Body of pancreas (tissue), 4 donors: ENCODE data around the gene RBP3.
A peak's percentile ranks its signal among the peaks of the same experiment; 100 is the strongest.

ENCODE experiments used
- CTCF ChIP-seq, 7 experiments: fragments of 450-650 bp in 4 of 7; fragments of 200-600 bp in 3 of 7; sonication (generic) in 3 of 7; IDR thresholded peaks; one replicate each; pipeline ENCODE4 v1.5.1; 2016 to 2019; ENCODE audit warnings: antibody characterized with exemption in 7 of 7
- POLR2A ChIP-seq, 3 donors: fragments of 450-650 bp; IDR thresholded peaks; one replicate each; pipeline ENCODE4 v1.6.1; 2016; ENCODE audit warnings: antibody characterized with exemption in 3 of 3, mild to moderate bottlenecking in 2 of 3

GRCh38 chr10:47300429-47300931 lies 47.7 kb upstream of the RBP3 start:
- peak in 6 of 7 experiments; percentile 19 to 47 (median 33) for TF ChIP-seq CTCF (IDR thresholded peaks at IDR 0.05)
- TF ChIP-seq POLR2A (IDR thresholded peaks at IDR 0.05): peak; percentile 32 to 54 (median 46)
